Activated B cell treated with CpG ODN at 0.5 μM for 24 hours (primary cell): ENCODE data around the gene NUDT22. TPM values are rescaled to one million over a fixed set of nuclear protein-coding genes. Genes with fewer than 3 reads are reported as not detected.

ENCODE experiments used
- ATAC-seq: fragments of 200-7000 bp; cut with Tn5 transposase; one replicate; pipeline ENCODE4 v1.10.0; 2021; ENCODE audit warnings: low read depth, mild to moderate bottlenecking, moderate library complexity
- CTCF ChIA-PET: fragments of 350-600 bp; sonication (Branson Sonifier 250); formaldehyde crosslinking; loops from one replicate; lab custom pipeline; 2021; ENCODE audit warnings: antibody characterized with exemption; lab: Charles Lee
- POLR2A ChIA-PET: fragments of 350-600 bp; sonication (Branson Sonifier 250); formaldehyde crosslinking; loops from one replicate; lab custom pipeline; 2021; ENCODE audit warnings: antibody characterized with exemption; lab: Charles Lee
- DNase-seq: peaks from one replicate; pipeline ENCODE4 v3.0.0; 2022
- H3K27ac Mint-ChIP-seq: one replicate; pipeline ENCODE4 v1.8.0; 2020; ENCODE audit warnings: mixed read lengths
- H3K27me3 Mint-ChIP-seq: one replicate; pipeline ENCODE4 v1.8.0; 2021; ENCODE audit warnings: mixed read lengths
- H3K36me3 Mint-ChIP-seq: one replicate; pipeline ENCODE4 v1.8.0; 2021; ENCODE audit warnings: low read depth, mixed read lengths
- H3K4me1 Mint-ChIP-seq: one replicate; pipeline ENCODE4 v1.8.0; 2021; ENCODE audit warnings: mixed read lengths
- H3K4me3 Mint-ChIP-seq: one replicate; pipeline ENCODE4 v1.8.0; 2020; ENCODE audit warnings: mild to moderate bottlenecking, mixed read lengths
- H3K9me3 Mint-ChIP-seq: one replicate; pipeline ENCODE4 v1.8.0; 2020; ENCODE audit warnings: mixed read lengths
- CTCF ChIP-seq: fragments of 200-600 bp; IDR thresholded peaks from one replicate; pipeline ENCODE4 v1.8.0; 2022; ENCODE audit warnings: antibody characterized with exemption, mild to moderate bottlenecking
- intact Hi-C: fragments of 100-400 bp; cut with micrococcal nuclease; formaldehyde crosslinking; loops from one replicate; pipeline ENCODE4 v1.15.1; 2024
- total RNA-seq: library from RNA; stranded (reverse); gene quantifications from 2 replicates; pipeline ENCODE4 v1.2.3, GENCODE V29; 2022

Gene NUDT22
- total RNA-seq, 1 donor from 2014 or later: 95.3 TPM

GRCh38 chr11:64204464-64204989 lies 21.5 kb upstream of the NUDT22 start:
- H3K36me3 Mint-ChIP-seq: peaks cover 67% of the 10 kb centered on the region
- H3K4me1 Mint-ChIP-seq: peaks cover 44% of the 10 kb centered on the region
- no peaks in the 10 kb centered on the region for H3K27me3 Mint-ChIP-seq
- ATAC-seq: peak; percentile 22
- intact Hi-C loops: loop anchor here (1.0 kb wide), 3 partner anchors 47 to 100 kb away; partner anchors contain the start of gene PLCB3
- ChIA-PET CTCF (interaction anchor here (0.8 to 6.1 kb wide), 24 partner anchors 8 to 449 kb away, joined by 3 to 147 read pairs (median 6); partner anchors contain the start of genes BAD, CATSPERZ, ESRRA and NUDT22), POLR2A (interaction anchor here (0.6 to 9.3 kb wide), 16 partner anchors 12 to 150 kb away, joined by 3 to 191 read pairs (median 8); partner anchors contain the start of genes BAD, CCDC88B, DNAJC4 and ESRRA)
- H3K27ac Mint-ChIP-seq: peak overlapping the region; percentile 83
- DNase-seq: peak; percentile 49
- TF ChIP-seq CTCF: no peak
- peak overlapping the region; percentile 73 for H3K4me3 Mint-ChIP-seq
- H3K9me3 Mint-ChIP-seq: no peaks in the 10 kb centered on the region

GRCh38 chr11:64206457-64207255 lies 19.4 kb upstream of the NUDT22 start, which contains the start of gene FERMT3:
Gene FERMT3 (plus strand): TSS chr11:64206721. CDS start chr11:64207365, 644 bp downstream.
- no peaks in the 10 kb centered on the region for H3K27me3 Mint-ChIP-seq
- peaks cover 48% of the 10 kb centered on the region for H3K4me1 Mint-ChIP-seq

GRCh38 chr11:64207256-64208085 lies 18.6 kb upstream of the NUDT22 start:
- Mint-ChIP-seq H3K9me3 (no peaks in the 10 kb centered on the region), H3K36me3 (peaks cover 61% of the 10 kb centered on the region), H3K4me1 (peaks cover 56% of the 10 kb centered on the region), H3K27me3 (no peaks in the 10 kb centered on the region), H3K27ac (peak overlapping the region; percentile 92), H3K4me3 (peak overlapping the region; percentile 90)
- ATAC-seq (peak; percentile 72), DNase-seq (peak; percentile 61)
- TF ChIP-seq CTCF: no peak
- intact Hi-C loops: loop anchor here (1.0 to 2.0 kb wide), 4 partner anchors 19 to 34 kb away; partner anchors contain the start of genes DNAJC4, FKBP2, NUDT22 and STIP1
- ChIA-PET POLR2A (interaction anchor here (0.6 to 9.3 kb wide), 18 partner anchors 9 to 928 kb away, joined by 3 to 191 read pairs (median 12); partner anchors contain the start of genes BAD, CATSPERZ, CCDC88B and DNAJC4), CTCF (interaction anchor here (1.0 to 6.1 kb wide), 12 partner anchors 9 to 242 kb away, joined by 3 to 147 read pairs (median 8); partner anchors contain the start of genes CATSPERZ, ESRRA, NUDT22 and PPP1R14B)

More at GRCh38 chr11:64206457-64207255, 19.4 kb upstream of the NUDT22 start, which contains the start of gene FERMT3:
- ATAC-seq (peak; percentile 56), DNase-seq (peak; percentile 49)
- H3K36me3 Mint-ChIP-seq: peaks cover 60% of the 10 kb centered on the region
- ChIA-PET POLR2A (interaction anchor here (0.6 to 9.3 kb wide), 25 partner anchors 10 to 1433 kb away, joined by 3 to 191 read pairs (median 6); partner anchors contain the start of genes BAD, CATSPERZ, CCDC88B and DNAJC4), CTCF (interaction anchor here (0.9 to 6.1 kb wide), 12 partner anchors 9 to 242 kb away, joined by 3 to 147 read pairs (median 9); partner anchors contain the start of genes CATSPERZ, ESRRA, NUDT22 and PPP1R14B)
- no peaks in the 10 kb centered on the region for H3K9me3 Mint-ChIP-seq
- TF ChIP-seq CTCF: no peak
- H3K4me3 Mint-ChIP-seq: peak within 1 kb of the TSS; percentile 90
- peak within 1 kb of the TSS; percentile 92 for H3K27ac Mint-ChIP-seq
- intact Hi-C loops: loop anchor here (1.0 to 2.0 kb wide), 4 partner anchors 20 to 35 kb away; partner anchors contain the start of genes DNAJC4, FKBP2, NUDT22 and STIP1

- CTCF ChIA-PET: interaction anchor here (1.0 to 6.1 kb wide), 8 partner anchors 17 to 95 kb away, joined by 3 to 147 read pairs (median 9); partner anchors contain the start of genes CATSPERZ, ESRRA, NUDT22 and PPP1R14B
- Mint-ChIP-seq H3K9me3 (no peaks in the 10 kb centered on the region), H3K36me3 (peaks cover 56% of the 10 kb centered on the region), H3K27ac (peak overlapping the region; percentile 92), H3K27me3 (no peaks in the 10 kb centered on the region), H3K4me3 (peak overlapping the region; percentile 90), H3K4me1 (peaks cover 60% of the 10 kb centered on the region)
- intact Hi-C loops: no loop called here
- DNase-seq: no peak
- TF ChIP-seq CTCF: no peak
- POLR2A ChIA-PET: interaction anchor here (0.6 to 9.3 kb wide), 13 partner anchors 9 to 176 kb away, joined by 3 to 191 read pairs (median 27); partner anchors contain the start of genes BAD, CATSPERZ, DNAJC4 and ESRRA
- no peak for ATAC-seq
Observed at GRCh38 chr11:64208086-64208795, 17.8 kb upstream of the NUDT22 start.
